Endothelial cell (in vitro differentiated cells): Measurements from ENCODE around the gene C5AR2. TPM values are rescaled to one million over a fixed set of nuclear protein-coding genes. Genes with fewer than 3 reads are reported as not detected.
"Not testable (repeated sequence)": the region's sequence is repeated elsewhere in the genome, so short reads cannot be mapped to it uniquely, and the experiment has no call there.

Experiments used
- DNase-seq: peaks from one replicate; pipeline ENCODE4 v3.0.0; 2021; ENCODE audit warnings: low spot score
- H3K27ac Mint-ChIP-seq: one replicate; pipeline ENCODE4 v1.8.0; 2021; ENCODE audit warnings: mixed read lengths, inconsistent platforms; ENCODE audit not compliant: unreplicated experiment
- H3K27me3 Mint-ChIP-seq: one replicate; pipeline ENCODE4 v1.8.0; 2021; ENCODE audit warnings: mild to moderate bottlenecking, moderate library complexity, mixed read lengths, inconsistent platforms; ENCODE audit not compliant: unreplicated experiment
- H3K36me3 Mint-ChIP-seq: one replicate; pipeline ENCODE4 v1.8.0; 2021; ENCODE audit warnings: mild to moderate bottlenecking, low read depth, mixed read lengths, inconsistent platforms; ENCODE audit not compliant: unreplicated experiment
- H3K4me1 Mint-ChIP-seq: one replicate; pipeline ENCODE4 v1.8.0; 2021; ENCODE audit warnings: mild to moderate bottlenecking, mixed read lengths, inconsistent platforms; ENCODE audit not compliant: unreplicated experiment
- H3K4me3 Mint-ChIP-seq: one replicate; pipeline ENCODE4 v1.8.0; 2021; ENCODE audit warnings: mild to moderate bottlenecking, mixed read lengths, inconsistent platforms; ENCODE audit not compliant: unreplicated experiment
- H3K9me3 Mint-ChIP-seq: one replicate; pipeline ENCODE4 v1.8.0; 2021; ENCODE audit warnings: mixed read lengths, inconsistent platforms; ENCODE audit not compliant: unreplicated experiment
- total RNA-seq: library from RNA; stranded (reverse); fragmentation: NEBNext Ultra II Directional; extraction: Animal tissue kit (Norgen Biotek cat#: 25700); gene quantifications from one replicate; pipeline ENCODE4 v1.2.1, GENCODE V29; 2021; ENCODE audit not compliant: unreplicated experiment
- TF ChIP-seq, protein P1 (sequence below): fragments of 200-600 bp; sonication (generic); IDR thresholded peaks from one replicate; pipeline ENCODE4 v1.5.0; 2021; ENCODE audit warnings: antibody characterized with exemption; ENCODE audit not compliant: unreplicated experiment

The C5AR2 gene
- total RNA-seq, 1 donor from 2014 or later, result 0.59 TPM

DNA sequence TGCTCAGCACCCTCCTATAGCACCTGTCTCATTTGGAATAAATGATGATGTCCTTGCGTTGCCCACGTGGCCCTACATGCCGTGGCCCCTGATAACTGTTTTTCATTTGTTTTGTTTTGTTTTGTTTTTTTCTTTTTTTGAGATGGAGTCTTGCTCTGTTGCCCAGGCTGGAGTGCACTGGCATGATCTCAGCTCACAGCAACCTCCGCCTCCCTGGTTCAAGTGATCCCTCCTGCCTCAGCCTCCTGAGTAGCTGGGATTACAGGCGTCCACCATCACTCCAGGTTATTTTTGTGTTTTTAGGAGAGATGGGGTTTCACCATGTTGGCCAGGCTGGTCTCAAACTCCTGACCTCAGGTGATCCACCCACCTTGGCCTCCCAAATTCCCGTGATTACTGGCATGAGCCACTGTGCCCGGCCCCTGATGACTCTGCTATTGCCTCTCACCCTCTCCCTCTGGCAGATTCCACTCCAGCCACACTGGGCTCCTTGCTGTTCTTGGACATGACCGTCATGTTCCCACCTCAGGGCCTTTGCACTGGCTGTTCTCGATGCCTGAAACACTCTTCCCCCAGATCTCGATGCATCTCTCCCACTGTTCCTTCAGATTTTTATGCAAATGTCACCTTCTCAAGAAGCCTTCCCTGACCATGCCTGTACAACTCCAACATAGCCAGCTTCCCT, 7.4 kb downstream of the C5AR2 start:
- TF ChIP-seq, protein P1, sequence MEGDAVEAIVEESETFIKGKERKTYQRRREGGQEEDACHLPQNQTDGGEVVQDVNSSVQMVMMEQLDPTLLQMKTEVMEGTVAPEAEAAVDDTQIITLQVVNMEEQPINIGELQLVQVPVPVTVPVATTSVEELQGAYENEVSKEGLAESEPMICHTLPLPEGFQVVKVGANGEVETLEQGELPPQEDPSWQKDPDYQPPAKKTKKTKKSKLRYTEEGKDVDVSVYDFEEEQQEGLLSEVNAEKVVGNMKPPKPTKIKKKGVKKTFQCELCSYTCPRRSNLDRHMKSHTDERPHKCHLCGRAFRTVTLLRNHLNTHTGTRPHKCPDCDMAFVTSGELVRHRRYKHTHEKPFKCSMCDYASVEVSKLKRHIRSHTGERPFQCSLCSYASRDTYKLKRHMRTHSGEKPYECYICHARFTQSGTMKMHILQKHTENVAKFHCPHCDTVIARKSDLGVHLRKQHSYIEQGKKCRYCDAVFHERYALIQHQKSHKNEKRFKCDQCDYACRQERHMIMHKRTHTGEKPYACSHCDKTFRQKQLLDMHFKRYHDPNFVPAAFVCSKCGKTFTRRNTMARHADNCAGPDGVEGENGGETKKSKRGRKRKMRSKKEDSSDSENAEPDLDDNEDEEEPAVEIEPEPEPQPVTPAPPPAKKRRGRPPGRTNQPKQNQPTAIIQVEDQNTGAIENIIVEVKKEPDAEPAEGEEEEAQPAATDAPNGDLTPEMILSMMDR, result no peak
- DNase-seq, result no peak
- Mint-ChIP-seq H3K27ac (no peak overlapping the region), H3K27me3 (peaks cover 10% of the 10 kb centered on the region), H3K9me3 (no peaks in the 10 kb centered on the region), H3K4me1 (peaks cover 5% of the 10 kb centered on the region), H3K36me3 (no peaks in the 10 kb centered on the region), H3K4me3 (no peak overlapping the region)

DNA sequence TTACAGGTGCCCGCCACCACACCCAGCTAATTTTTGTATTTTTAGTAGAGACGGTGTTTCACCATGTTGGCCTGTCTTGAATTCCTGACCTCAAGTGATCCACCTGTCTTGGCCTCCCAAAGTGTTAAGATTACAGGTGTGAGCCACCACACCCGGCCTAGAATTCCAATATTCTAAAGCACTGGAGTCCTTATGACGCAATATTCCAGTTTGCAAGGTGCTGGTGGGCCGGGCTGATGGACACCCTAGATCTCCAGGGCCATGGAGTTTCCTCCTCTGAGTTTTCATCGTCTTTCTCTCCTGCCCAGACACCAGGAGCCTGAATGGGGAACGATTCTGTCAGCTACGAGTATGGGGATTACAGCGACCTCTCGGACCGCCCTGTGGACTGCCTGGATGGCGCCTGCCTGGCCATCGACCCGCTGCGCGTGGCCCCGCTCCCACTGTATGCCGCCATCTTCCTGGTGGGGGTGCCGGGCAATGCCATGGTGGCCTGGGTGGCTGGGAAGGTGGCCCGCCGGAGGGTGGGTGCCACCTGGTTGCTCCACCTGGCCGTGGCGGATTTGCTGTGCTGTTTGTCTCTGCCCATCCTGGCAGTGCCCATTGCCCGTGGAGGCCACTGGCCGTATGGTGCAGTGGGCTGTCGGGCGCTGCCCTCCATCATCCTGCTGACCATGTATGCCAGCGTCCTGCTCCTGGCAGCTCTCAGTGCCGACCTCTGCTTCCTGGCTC, 8.7 kb downstream of the C5AR2 start:
- Mint-ChIP-seq H3K4me1 (peaks cover 5% of the 10 kb centered on the region), H3K36me3 (no peaks in the 10 kb centered on the region), H3K27ac (no peak overlapping the region), H3K4me3 (no peak overlapping the region), H3K9me3 (no peaks in the 10 kb centered on the region), H3K27me3 (peaks cover 10% of the 10 kb centered on the region)
- TF ChIP-seq, protein P1, result no peak
- DNase-seq, result no peak

DNA sequence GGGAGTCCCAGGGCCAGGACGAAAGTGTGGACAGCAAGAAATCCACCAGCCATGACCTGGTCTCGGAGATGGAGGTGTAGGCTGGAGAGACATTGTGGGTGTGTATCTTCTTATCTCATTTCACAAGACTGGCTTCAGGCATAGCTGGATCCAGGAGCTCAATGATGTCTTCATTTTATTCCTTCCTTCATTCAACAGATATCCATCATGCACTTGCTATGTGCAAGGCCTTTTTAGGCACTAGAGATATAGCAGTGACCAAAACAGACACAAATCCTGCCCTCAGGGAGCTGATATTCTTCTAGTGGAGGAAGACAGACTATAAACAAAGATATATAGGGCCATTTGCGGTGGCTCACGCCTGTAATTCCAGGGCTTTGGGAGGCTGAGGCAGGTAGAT, 9.8 kb downstream of the C5AR2 start:
- DNase-seq, result no peak
- H3K27me3 Mint-ChIP-seq, result peaks cover 10% of the 10 kb centered on the region
- TF ChIP-seq, protein P1, result no peak
- H3K27ac Mint-ChIP-seq, result no peak overlapping the region
- no peaks in the 10 kb centered on the region for H3K36me3 Mint-ChIP-seq
- H3K4me3 Mint-ChIP-seq, result no peak overlapping the region
- no peaks in the 10 kb centered on the region for H3K9me3 Mint-ChIP-seq
- peaks cover under 1% of the 10 kb centered on the region for H3K4me1 Mint-ChIP-seq

DNA sequence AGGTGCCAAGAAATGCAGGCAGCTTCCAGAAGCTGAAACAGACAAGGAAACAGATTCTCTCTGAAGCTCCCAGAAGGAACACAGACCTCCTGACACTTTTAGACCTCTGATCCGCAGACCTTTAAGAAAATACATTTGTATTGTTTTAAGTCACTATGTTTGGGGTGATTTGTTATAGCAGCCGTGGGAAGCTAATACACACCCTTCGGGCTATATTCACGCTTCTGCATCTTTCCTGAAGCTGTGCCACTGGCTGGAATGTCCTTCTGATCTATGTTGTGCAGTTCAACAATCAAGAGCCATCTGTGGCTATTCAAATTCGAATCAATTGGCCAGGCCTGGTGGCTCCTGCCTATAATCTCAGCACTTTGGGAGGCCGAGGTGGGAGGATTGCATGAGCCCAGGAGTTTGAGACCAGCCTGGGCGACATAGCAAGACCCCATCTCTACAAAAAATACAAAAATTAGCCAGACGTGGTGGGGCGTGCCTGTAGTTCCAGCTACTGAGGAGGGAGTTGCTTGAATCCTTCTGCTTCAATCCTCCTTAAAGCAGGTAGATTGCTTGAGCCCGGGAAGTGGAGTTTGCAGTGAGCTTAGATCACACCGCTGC, 11.3 kb downstream of the C5AR2 start:
- Mint-ChIP-seq H3K36me3 (no peaks in the 10 kb centered on the region), H3K27me3 (peaks cover 12% of the 10 kb centered on the region), H3K9me3 (no peaks in the 10 kb centered on the region), H3K27ac (no peak overlapping the region), H3K4me3 (no peak overlapping the region), H3K4me1 (no peaks in the 10 kb centered on the region)
- TF ChIP-seq, protein P1, result no peak
- DNase-seq, result no peak

DNA sequence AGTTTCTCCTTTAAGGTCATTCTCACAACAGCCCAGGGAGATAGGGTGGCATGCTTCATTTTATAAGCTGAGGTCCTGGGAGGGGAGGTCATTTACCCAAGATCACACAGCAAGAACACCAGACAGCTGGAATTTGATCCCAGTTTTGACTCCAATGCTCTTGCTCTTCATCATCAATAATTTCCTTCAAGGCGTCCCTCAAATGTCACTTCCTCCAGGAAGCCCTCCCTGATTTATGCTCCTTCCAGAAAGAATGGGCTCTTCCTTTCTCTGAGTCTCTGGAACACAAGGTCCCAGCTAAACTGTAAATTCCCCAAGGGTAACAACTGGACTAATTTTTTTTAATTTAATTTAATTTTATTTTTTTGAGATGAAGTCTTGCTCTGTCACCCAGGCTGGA, 12.4 kb downstream of the C5AR2 start:
- DNase-seq, result no peak
- no peak overlapping the region for H3K4me3 Mint-ChIP-seq
- H3K27ac Mint-ChIP-seq, result no peak overlapping the region
- H3K4me1 Mint-ChIP-seq, result peaks cover 4% of the 10 kb centered on the region
- no peaks in the 10 kb centered on the region for H3K36me3 Mint-ChIP-seq
- peaks cover 13% of the 10 kb centered on the region for H3K27me3 Mint-ChIP-seq
- H3K9me3 Mint-ChIP-seq, result no peaks in the 10 kb centered on the region
- TF ChIP-seq, protein P1, result no peak

DNA sequence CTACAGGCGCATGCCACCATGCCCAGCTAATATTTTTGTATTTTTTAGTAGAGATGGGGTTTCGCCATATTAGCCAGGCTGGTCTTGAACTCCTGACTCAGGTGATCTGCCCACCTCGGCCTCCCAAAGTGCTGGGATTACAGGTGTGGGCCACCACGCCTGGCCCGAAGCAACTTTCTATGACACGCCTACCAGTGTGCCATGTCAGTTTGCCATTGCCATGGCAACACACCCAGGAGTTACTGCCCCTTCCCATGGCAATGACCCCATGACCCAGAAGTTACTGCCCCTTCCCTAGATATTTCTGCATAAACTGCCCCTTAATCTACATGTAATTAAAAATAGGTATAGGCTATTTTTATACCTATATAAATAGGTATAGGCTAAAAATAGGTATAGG, 14.0 kb downstream of the C5AR2 start:
- DNase-seq, H3K9me3 Mint-ChIP-seq, H3K27ac Mint-ChIP-seq, H3K36me3 Mint-ChIP-seq, H3K4me3 Mint-ChIP-seq: not testable (repeated sequence)
- Mint-ChIP-seq H3K27me3 (peaks cover 11% of the 10 kb centered on the region), H3K4me1 (peaks cover 15% of the 10 kb centered on the region)
